Esophagus muscularis mucosa (tissue), 4 donors: Measurements from ENCODE around the gene CCT2.

ENCODE experiments used
- CTCF ChIP-seq, 3 experiments: fragments of 200-600 bp in 2 of 3; fragments of 450-650 bp in 1 of 3; sonication (generic) in 2 of 3; IDR thresholded peaks; one replicate each; pipeline ENCODE4 v1.5.1; 2017 to 2019; ENCODE audit warnings: antibody characterized with exemption in 3 of 3, mild to moderate bottlenecking in 2 of 3, moderate library complexity in 1 of 3
- EP300 ChIP-seq: sonication (generic); formaldehyde crosslinking; IDR thresholded peaks from one replicate; pipeline ENCODE4 v1.6.1; 2017; ENCODE audit warnings: antibody characterized with exemption
- POLR2A ChIP-seq: fragments of 450-650 bp; IDR thresholded peaks from one replicate; pipeline ENCODE4 v1.6.1; 2017; ENCODE audit warnings: antibody characterized with exemption, moderate library complexity, mild to moderate bottlenecking, low read depth
- POLR2AphosphoS5 ChIP-seq, 2 donors: sonication (generic); formaldehyde crosslinking; IDR thresholded peaks; one replicate each; pipeline ENCODE4 v1.6.1; 2017; ENCODE audit warnings: antibody characterized with exemption in 2 of 2

- no peak for TF ChIP-seq CTCF (IDR thresholded peaks at IDR 0.05)
- no peak for TF ChIP-seq POLR2A
- no peak for TF ChIP-seq POLR2AphosphoS5 (IDR thresholded peaks at IDR 0.05)
- no peak for TF ChIP-seq EP300
Observed at GRCh38 chr12:69566603-69567002, 18.7 kb upstream of the CCT2 start.
